Activated naive CD4-positive, alpha-beta T cell treated with anti-CD3 and anti-CD28 coated beads for 36 hours (primary cell): ENCODE data around the gene MYBPHL. TPM values are rescaled to one million over a fixed set of nuclear protein-coding genes. Genes with fewer than 3 reads are reported as not detected.

Experiments
- CTCF ChIA-PET: fragments of 350-600 bp; sonication (Branson Sonifier 250); formaldehyde crosslinking; loops from one replicate; lab custom pipeline; 2021; ENCODE audit warnings: antibody characterized with exemption; lab: Charles Lee
- DNase-seq: peaks from one replicate; pipeline ENCODE4 v3.0.0-alpha.2; 2020
- H3K27ac Mint-ChIP-seq: one replicate; pipeline ENCODE4 v1.8.0; 2021; ENCODE audit warnings: mild to moderate bottlenecking, mixed read lengths
- H3K27me3 Mint-ChIP-seq: one replicate; pipeline ENCODE4 v1.8.0; 2021; ENCODE audit warnings: low read depth, mixed read lengths
- H3K36me3 Mint-ChIP-seq: one replicate; pipeline ENCODE4 v1.8.0; 2021; ENCODE audit warnings: low read depth, mixed read lengths
- H3K4me1 Mint-ChIP-seq: one replicate; pipeline ENCODE4 v1.8.0; 2021; ENCODE audit warnings: low read depth, mixed read lengths
- H3K4me3 Mint-ChIP-seq: one replicate; pipeline ENCODE4 v1.8.0; 2021; ENCODE audit warnings: mild to moderate bottlenecking, moderate library complexity, mixed read lengths
- H3K9me3 Mint-ChIP-seq: one replicate; pipeline ENCODE4 v1.8.0; 2021; ENCODE audit warnings: mixed read lengths
- intact Hi-C: fragments of 100-400 bp; cut with micrococcal nuclease; formaldehyde crosslinking; loops from one replicate; pipeline ENCODE4 v1.15.1; 2023
- total RNA-seq, 2 experiments: library from RNA; stranded (reverse); gene quantifications; one replicate each; pipeline ENCODE4 v1.2.3, GENCODE V29; 2021

Gene MYBPHL
- total RNA-seq, 2 experiments from 2014 or later: not detected

DNA sequence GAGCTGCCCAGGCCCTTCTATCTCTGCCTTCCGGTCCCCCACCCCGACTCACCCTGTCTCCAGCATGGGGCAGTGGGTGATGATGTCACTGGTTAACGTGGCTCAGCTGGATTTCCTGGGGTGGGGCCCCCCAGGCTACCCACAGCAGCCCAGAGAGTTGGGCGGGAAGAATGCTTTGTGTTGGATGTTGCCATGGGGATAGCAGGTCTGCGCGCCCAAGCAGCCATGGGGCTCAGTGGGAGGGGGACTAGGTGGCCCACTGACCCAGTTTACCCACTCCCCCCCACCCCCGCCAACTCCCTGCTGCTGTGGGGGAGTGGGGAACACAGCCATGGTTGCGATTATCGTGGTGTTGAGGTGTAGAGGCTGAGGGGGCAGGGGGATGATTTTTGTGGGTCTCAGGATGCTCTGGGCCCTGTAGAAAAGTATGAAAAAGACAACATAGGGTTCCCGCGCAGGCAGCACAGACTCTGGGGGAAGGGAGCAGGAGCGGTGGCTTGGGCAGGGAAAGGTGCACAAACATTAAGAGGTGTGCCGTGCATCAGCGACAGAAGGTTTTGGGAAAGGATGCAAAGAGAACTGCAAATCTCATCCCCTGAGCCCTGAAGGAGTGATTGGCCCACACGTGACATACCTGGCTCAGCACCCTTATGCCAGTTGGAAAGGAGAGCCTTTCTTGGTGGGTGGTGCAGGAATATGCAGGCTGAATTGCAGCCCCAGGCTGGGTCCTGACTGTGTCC, 49.0 kb downstream of the MYBPHL start:
- no peaks in the 10 kb centered on the region for H3K27me3 Mint-ChIP-seq
- H3K36me3 Mint-ChIP-seq: no peaks in the 10 kb centered on the region
- no peak for DNase-seq
- H3K27ac Mint-ChIP-seq: no peak overlapping the region
- H3K4me3 Mint-ChIP-seq: no peak overlapping the region
- no peaks in the 10 kb centered on the region for H3K9me3 Mint-ChIP-seq
- peaks cover 2% of the 10 kb centered on the region for H3K4me1 Mint-ChIP-seq
- CTCF ChIA-PET: interaction anchor here (0.6 to 1.8 kb wide), 2 partner anchors 56 to 142 kb away, joined by 3 to 4 read pairs; no protein-coding TSS in a partner anchor
- intact Hi-C loops: no loop called here

- CTCF ChIA-PET: interaction anchor here (0.6 to 1.8 kb wide), 4 partner anchors 10 to 275 kb away, joined by 3 to 4 read pairs (median 3); no protein-coding TSS in a partner anchor
- intact Hi-C loops: no loop called here
- no peak for DNase-seq
- Mint-ChIP-seq H3K36me3 (no peaks in the 10 kb centered on the region), H3K27ac (no peak overlapping the region), H3K4me3 (no peak overlapping the region), H3K9me3 (no peaks in the 10 kb centered on the region), H3K27me3 (no peaks in the 10 kb centered on the region), H3K4me1 (peaks cover 2% of the 10 kb centered on the region)
These were observed 49.7 kb downstream of the MYBPHL start for GRCh38 chr1:109256971-109257681.

GRCh38 chr1:109256085-109256484, 50.7 kb downstream of the MYBPHL start:
- no peak overlapping the region for H3K27ac Mint-ChIP-seq
- H3K4me1 Mint-ChIP-seq: peaks cover 2% of the 10 kb centered on the region

GRCh38 chr1:109255678-109256077, 51.1 kb downstream of the MYBPHL start:
- H3K36me3 Mint-ChIP-seq: no peaks in the 10 kb centered on the region
- no peak for DNase-seq
- H3K4me1 Mint-ChIP-seq: peaks cover 2% of the 10 kb centered on the region
- intact Hi-C loops: no loop called here
- no peaks in the 10 kb centered on the region for H3K27me3 Mint-ChIP-seq
- no peak overlapping the region for H3K4me3 Mint-ChIP-seq
- CTCF ChIA-PET: interaction anchor here (0.7 to 1.8 kb wide), 3 partner anchors 9 to 16 kb away, joined by 3 to 7 read pairs (median 3); no protein-coding TSS in a partner anchor
- H3K27ac Mint-ChIP-seq: no peak overlapping the region
- H3K9me3 Mint-ChIP-seq: no peaks in the 10 kb centered on the region

More at GRCh38 chr1:109256085-109256484, 50.7 kb downstream of the MYBPHL start:
- no peak for DNase-seq
- Mint-ChIP-seq H3K36me3 (no peaks in the 10 kb centered on the region), H3K9me3 (no peaks in the 10 kb centered on the region), H3K27me3 (no peaks in the 10 kb centered on the region), H3K4me3 (no peak overlapping the region)
- intact Hi-C loops: no loop called here
- CTCF ChIA-PET: interaction anchor here (0.7 to 1.8 kb wide), 3 partner anchors 9 to 55 kb away, joined by 3 to 4 read pairs (median 3); no protein-coding TSS in a partner anchor

DNA sequence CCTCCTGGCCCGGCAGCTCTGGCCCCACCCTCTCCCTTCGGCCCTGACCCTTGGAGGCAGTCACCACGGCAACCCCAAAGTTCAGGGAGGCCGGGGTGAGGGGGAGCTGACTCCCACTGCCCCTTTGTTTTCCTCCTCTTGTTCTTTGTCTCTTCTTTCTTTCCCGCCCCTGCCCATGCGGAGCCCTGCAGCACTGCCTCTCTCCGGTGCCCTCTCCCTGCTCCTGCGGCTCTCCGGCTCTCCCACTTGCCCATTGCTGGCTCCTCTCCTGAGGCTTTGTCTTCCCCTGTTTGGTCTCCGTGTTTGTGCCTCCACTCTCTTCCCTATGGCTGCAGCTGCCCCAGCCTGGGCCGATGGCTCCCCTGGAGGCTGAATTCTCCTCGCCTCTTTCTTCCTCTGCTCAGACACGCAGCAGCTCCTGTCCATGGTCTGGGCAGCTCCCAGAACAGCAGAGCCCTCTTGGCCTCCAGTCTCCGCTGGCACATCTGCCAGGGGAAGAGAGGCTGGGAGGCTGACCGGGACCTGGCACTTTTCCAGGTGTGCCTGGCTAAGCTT, 51.6 kb downstream of the MYBPHL start:
- peaks cover 2% of the 10 kb centered on the region for H3K4me1 Mint-ChIP-seq
- H3K9me3 Mint-ChIP-seq: no peaks in the 10 kb centered on the region
- no peak overlapping the region for H3K27ac Mint-ChIP-seq
- CTCF ChIA-PET: interaction anchor here (1.3 to 1.8 kb wide), 2 partner anchors 8 to 10 kb away, joined by 3 to 7 read pairs; no protein-coding TSS in a partner anchor
- intact Hi-C loops: no loop called here
- no peaks in the 10 kb centered on the region for H3K27me3 Mint-ChIP-seq
- no peak for DNase-seq
- no peak overlapping the region for H3K4me3 Mint-ChIP-seq
- no peaks in the 10 kb centered on the region for H3K36me3 Mint-ChIP-seq

GRCh38 chr1:109254621-109255096, 52.2 kb downstream of the MYBPHL start:
- H3K4me1 Mint-ChIP-seq: peaks cover 2% of the 10 kb centered on the region
- intact Hi-C loops: no loop called here
- no peaks in the 10 kb centered on the region for H3K36me3 Mint-ChIP-seq
- no peak for DNase-seq
- CTCF ChIA-PET: interaction anchor here (0.8 to 1.8 kb wide), 3 partner anchors 10 to 277 kb away, joined by 5 to 7 read pairs (median 5); no protein-coding TSS in a partner anchor
- H3K27me3 Mint-ChIP-seq: no peaks in the 10 kb centered on the region
- no peak overlapping the region for H3K4me3 Mint-ChIP-seq
- no peak overlapping the region for H3K27ac Mint-ChIP-seq
- no peaks in the 10 kb centered on the region for H3K9me3 Mint-ChIP-seq

- H3K27ac Mint-ChIP-seq: no peak overlapping the region
- no peaks in the 10 kb centered on the region for H3K9me3 Mint-ChIP-seq
- H3K27me3 Mint-ChIP-seq: no peaks in the 10 kb centered on the region
- peaks cover 4% of the 10 kb centered on the region for H3K4me1 Mint-ChIP-seq
- intact Hi-C loops: no loop called here
- no peak for DNase-seq
- H3K4me3 Mint-ChIP-seq: no peak overlapping the region
- CTCF ChIA-PET: interaction anchor here (0.6 to 1.8 kb wide), 7 partner anchors 11 to 279 kb away, joined by 3 to 7 read pairs (median 4); no protein-coding TSS in a partner anchor
- no peaks in the 10 kb centered on the region for H3K36me3 Mint-ChIP-seq
These were observed 52.8 kb downstream of the MYBPHL start for GRCh38 chr1:109253803-109254620.

DNA sequence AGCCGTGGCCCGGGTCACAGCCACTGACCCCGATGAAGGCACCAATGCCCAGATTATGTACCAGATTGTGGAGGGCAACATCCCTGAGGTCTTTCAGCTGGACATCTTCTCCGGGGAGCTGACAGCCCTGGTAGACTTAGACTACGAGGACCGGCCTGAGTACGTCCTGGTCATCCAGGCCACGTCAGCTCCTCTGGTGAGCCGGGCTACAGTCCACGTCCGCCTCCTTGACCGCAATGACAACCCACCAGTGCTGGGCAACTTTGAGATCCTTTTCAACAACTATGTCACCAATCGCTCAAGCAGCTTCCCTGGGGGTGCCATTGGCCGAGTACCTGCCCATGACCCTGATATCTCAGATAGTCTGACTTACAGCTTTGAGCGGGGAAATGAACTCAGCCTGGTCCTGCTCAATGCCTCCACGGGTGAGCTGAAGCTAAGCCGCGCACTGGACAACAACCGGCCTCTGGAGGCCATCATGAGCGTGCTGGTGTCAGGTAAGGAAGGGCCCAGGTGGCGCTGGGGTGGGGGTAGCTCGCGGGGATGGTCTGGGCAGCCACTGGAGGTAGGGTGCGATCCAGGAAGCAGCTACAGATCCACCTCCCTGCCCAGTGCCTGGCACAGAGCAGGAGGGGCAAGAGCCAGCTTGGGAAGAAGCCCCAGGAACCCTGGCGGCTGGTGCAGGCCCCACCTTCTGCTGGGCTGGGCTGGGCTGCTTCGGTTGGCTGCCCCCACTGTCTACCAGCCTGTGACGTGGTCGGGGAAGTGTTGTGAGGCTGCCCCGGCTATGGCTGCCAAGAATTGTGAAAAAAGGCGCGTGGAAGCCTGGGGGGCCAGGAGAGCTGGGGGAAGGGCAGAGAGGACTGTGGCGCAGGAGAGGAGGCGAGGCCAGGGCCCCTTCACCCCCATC, 53.7 kb downstream of the MYBPHL start:
- no peaks in the 10 kb centered on the region for H3K27me3 Mint-ChIP-seq
- CTCF ChIA-PET: interaction anchor here (0.6 to 1.4 kb wide), 5 partner anchors 13 to 280 kb away, joined by 3 to 5 read pairs (median 3); no protein-coding TSS in a partner anchor
- intact Hi-C loops: no loop called here
- H3K36me3 Mint-ChIP-seq: no peaks in the 10 kb centered on the region
- no peak overlapping the region for H3K27ac Mint-ChIP-seq
- no peaks in the 10 kb centered on the region for H3K9me3 Mint-ChIP-seq
- peaks cover 5% of the 10 kb centered on the region for H3K4me1 Mint-ChIP-seq
- DNase-seq: no peak
- H3K4me3 Mint-ChIP-seq: no peak overlapping the region

DNA sequence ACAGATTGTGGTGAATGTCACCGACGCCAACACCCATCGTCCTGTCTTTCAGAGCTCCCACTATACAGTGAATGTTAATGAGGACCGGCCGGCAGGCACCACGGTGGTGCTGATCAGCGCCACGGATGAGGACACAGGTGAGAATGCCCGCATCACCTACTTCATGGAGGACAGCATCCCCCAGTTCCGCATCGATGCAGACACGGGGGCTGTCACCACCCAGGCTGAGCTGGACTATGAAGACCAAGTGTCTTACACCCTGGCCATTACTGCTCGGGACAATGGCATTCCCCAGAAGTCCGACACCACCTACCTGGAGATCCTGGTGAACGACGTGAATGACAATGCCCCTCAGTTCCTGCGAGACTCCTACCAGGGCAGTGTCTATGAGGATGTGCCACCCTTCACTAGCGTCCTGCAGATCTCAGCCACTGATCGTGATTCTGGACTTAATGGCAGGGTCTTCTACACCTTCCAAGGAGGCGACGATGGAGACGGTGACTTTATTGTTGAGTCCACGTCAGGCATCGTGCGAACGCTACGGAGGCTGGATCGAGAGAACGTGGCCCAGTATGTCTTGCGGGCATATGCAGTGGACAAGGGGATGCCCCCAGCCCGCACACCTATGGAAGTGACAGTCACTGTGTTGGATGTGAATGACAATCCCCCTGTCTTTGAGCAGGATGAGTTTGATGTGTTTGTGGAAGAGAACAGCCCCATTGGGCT, 54.5 kb downstream of the MYBPHL start:
- intact Hi-C loops: no loop called here
- Mint-ChIP-seq H3K27ac (no peak overlapping the region), H3K4me3 (no peak overlapping the region), H3K4me1 (peaks cover 5% of the 10 kb centered on the region), H3K27me3 (no peaks in the 10 kb centered on the region), H3K36me3 (no peaks in the 10 kb centered on the region), H3K9me3 (no peaks in the 10 kb centered on the region)
- DNase-seq: no peak
- CTCF ChIA-PET: no interaction called here
